SK-N-SH (cell line): Measurements from ENCODE around the gene DNAH3. TPM values are rescaled to one million over a fixed set of nuclear protein-coding genes. Genes with fewer than 3 reads are reported as not detected.

ENCODE experiments used
- CTCF ChIA-PET: fragments of 300-600, 350-600 bp; formaldehyde crosslinking; extraction: SDS; loops from one replicate; lab custom pipeline; 2021; lab: Yijun Ruan, JAX
- POLR2A ChIA-PET: fragments of 350-600 bp; sonication (Branson Sonifier 250); formaldehyde crosslinking; extraction: SDS; loops from one replicate; lab custom pipeline; 2020; ENCODE audit warnings: antibody characterized with exemption, inconsistent platforms; lab: Yijun Ruan, JAX
- DNase-seq: peaks from one replicate; pipeline ENCODE4 v3.0.0; 2012
- H2AFZ ChIP-seq: fragments of 200-600 bp; sonication (generic); 2 replicates; pipeline ENCODE4 v1.8.1; 2016; ENCODE audit warnings: antibody characterized with exemption, mild to moderate bottlenecking, low read depth
- H3F3A ChIP-seq: fragments of 200-600 bp; sonication (generic); replicated peaks from 2 replicates; pipeline ENCODE3; 2016; ENCODE audit warnings: antibody characterized with exemption, mild to moderate bottlenecking; ENCODE audit not compliant: insufficient read depth
- H3K27ac ChIP-seq, 2 experiments: fragments of 200-500 bp in 1 of 2; fragments of 200-600 bp in 1 of 2; sonication (Bioruptor generic) in 1 of 2; sonication (generic), shearing (Covaris generic) in 1 of 2; 2 replicates each; pipeline versions ENCODE4 v1.5.1 to v1.6.1; 2014 to 2016; ENCODE audit warnings: low read depth in 2 of 2, inconsistent platforms in 1 of 2, low read length in 1 of 2, mild to moderate bottlenecking in 1 of 2, mixed read lengths in 1 of 2
- H3K27me3 ChIP-seq: fragments of 200-600 bp; sonication (generic), shearing (Covaris generic); 2 replicates; pipeline ENCODE4 v1.6.1; 2016; ENCODE audit warnings: mixed run types; ENCODE audit not compliant: insufficient read depth
- H3K36me3 ChIP-seq, 2 experiments: fragments of 200-500 bp in 1 of 2; fragments of 200-600 bp in 1 of 2; sonication (Bioruptor generic) in 1 of 2; sonication (generic) in 1 of 2; replicated peaks in 1 of 2; 2 replicates each; pipeline versions ENCODE3 to v1.5.1; 2014 to 2016; ENCODE audit warnings: low read length in 1 of 2, mild to moderate bottlenecking in 1 of 2; ENCODE audit not compliant: insufficient read depth in 2 of 2, control insufficient read depth in 1 of 2
- H3K4me1 ChIP-seq, 2 experiments: fragments of 200-500 bp in 1 of 2; fragments of 200-600 bp in 1 of 2; sonication (Bioruptor generic) in 1 of 2; sonication (generic), shearing (Covaris generic) in 1 of 2; 2 replicates each; pipeline versions ENCODE4 v1.5.1 to v1.6.1; 2014 to 2016; ENCODE audit warnings: low read depth in 1 of 2, low read length in 1 of 2, mixed run types in 1 of 2; ENCODE audit not compliant: insufficient read depth in 2 of 2, control insufficient read depth in 1 of 2
- H3K4me2 ChIP-seq: fragments of 200-600 bp; sonication (generic), shearing (Covaris generic); 2 replicates; pipeline ENCODE4 v1.6.1; 2017; ENCODE audit warnings: mixed run types
- H3K4me3 ChIP-seq, 2 experiments: fragments of 200-500 bp in 1 of 2; fragments of 200-600 bp in 1 of 2; sonication (Bioruptor generic) in 1 of 2; sonication (generic), shearing (Covaris generic) in 1 of 2; 2 replicates each; pipeline versions ENCODE4 v1.5.1 to v1.8.1; 2014 to 2016; ENCODE audit warnings: low read depth in 2 of 2, inconsistent platforms in 1 of 2, low read length in 1 of 2, mild to moderate bottlenecking in 1 of 2, mixed read lengths in 1 of 2, moderate library complexity in 1 of 2
- H3K79me2 ChIP-seq: fragments of 200-600 bp; sonication (generic); 2 replicates; pipeline ENCODE4 v1.8.1; 2017; ENCODE audit warnings: mild to moderate bottlenecking; ENCODE audit not compliant: insufficient read depth
- H3K9ac ChIP-seq: fragments of 200-600 bp; sonication (generic); 2 replicates; pipeline ENCODE4 v1.6.1; 2017; ENCODE audit warnings: mixed run types
- H3K9me2 ChIP-seq: fragments of 200-600 bp; sonication (generic); 2 replicates; pipeline ENCODE4 v1.6.1; 2017; ENCODE audit warnings: mixed run types
- H3K9me3 ChIP-seq: fragments of 200-600 bp; sonication (generic); 2 replicates; pipeline ENCODE4 v1.6.1; 2017; ENCODE audit warnings: mixed run types, mild to moderate bottlenecking, moderate library complexity
- H4K20me1 ChIP-seq: fragments of 200-600 bp; sonication (generic); 2 replicates; pipeline ENCODE4 v1.6.1; 2017; ENCODE audit warnings: mild to moderate bottlenecking, mixed run types; ENCODE audit not compliant: insufficient read depth
- ELF1 ChIP-seq: IDR thresholded peaks from 2 replicates; pipeline ENCODE4 v1.4.0; 2012
- FOXJ3 ChIP-seq: sonication (generic); formaldehyde crosslinking; IDR thresholded peaks from 2 replicates; pipeline ENCODE4 v1.5.1; 2020; ENCODE audit warnings: mild to moderate bottlenecking, missing genetic modification reagents
- FOXM1 ChIP-seq: IDR thresholded peaks from 2 replicates; pipeline ENCODE4 v1.4.0; 2012; ENCODE audit warnings: low read depth, mild to moderate bottlenecking
- GATA2 ChIP-seq: sonication (generic); formaldehyde crosslinking; IDR thresholded peaks from 2 replicates; pipeline ENCODE4 v1.5.0; 2020; ENCODE audit warnings: mild to moderate bottlenecking, missing genetic modification reagents
- IRF3 ChIP-seq: fragments of 150-350 bp; IDR thresholded peaks from 2 replicates; pipeline ENCODE4 v1.6.1; 2016; ENCODE audit warnings: mild to moderate bottlenecking, low read depth, low read length
- JUND ChIP-seq: IDR thresholded peaks from 2 replicates; pipeline ENCODE4 v1.4.0; 2012
- MEF2A ChIP-seq: IDR thresholded peaks from 2 replicates; pipeline ENCODE4 v1.4.0; 2012; ENCODE audit warnings: low read depth, borderline replicate concordance
- NFIC ChIP-seq: IDR thresholded peaks from 2 replicates; pipeline ENCODE4 v1.4.0; 2012; ENCODE audit warnings: borderline replicate concordance
- RCOR1 ChIP-seq: fragments of 150-350 bp; IDR thresholded peaks from 2 replicates; pipeline ENCODE4 v1.6.1; 2017; ENCODE audit warnings: antibody characterized with exemption, low read length
- RFX5 ChIP-seq: IDR thresholded peaks from 2 replicates; pipeline ENCODE4 v1.6.1; 2012; ENCODE audit warnings: mild to moderate bottlenecking, improper control_type of control experiment, low read length
- SIN3A ChIP-seq: IDR thresholded peaks from 2 replicates; pipeline ENCODE4 v1.6.1; 2012; ENCODE audit warnings: low read depth, mild to moderate bottlenecking, low read length, moderate library complexity, borderline replicate concordance
- TEAD4 ChIP-seq: IDR thresholded peaks from 2 replicates; pipeline ENCODE4 v1.4.0; 2012; ENCODE audit warnings: mild to moderate bottlenecking, borderline replicate concordance; ENCODE audit not compliant: insufficient read depth
- USF1 ChIP-seq: IDR thresholded peaks from 2 replicates; pipeline ENCODE4 v1.4.0; 2012; ENCODE audit warnings: low read depth, borderline replicate concordance
- YY1 ChIP-seq: IDR thresholded peaks from 2 replicates; pipeline ENCODE4 v1.4.0; 2012; ENCODE audit warnings: low read depth, mild to moderate bottlenecking
- ZBTB33 ChIP-seq: IDR thresholded peaks from 2 replicates; pipeline ENCODE4 v1.4.0; 2012; ENCODE audit warnings: low read depth, borderline replicate concordance
- WGBS: methylation state at CpG from one replicate; pipeline ENCODE4 v1.1.6; 2017; ENCODE audit warnings: low lambda C conversion rate; 5-methylcytosine and 5-hydroxymethylcytosine counted together
- polyA plus RNA-seq, 3 experiments: library from polyadenylated mRNA; depleted of rRNA; stranded (reverse); fragments of >200 nt; gene quantifications; 2 replicates each; pipeline ENCODE4 v1.2.3, GENCODE V29; 2012
- TF ChIP-seq, protein P1 (sequence below): IDR thresholded peaks from 2 replicates; pipeline ENCODE4 v1.4.0; 2012; ENCODE audit warnings: low read depth
- TF ChIP-seq, protein P2 (sequence below): IDR thresholded peaks from 2 replicates; pipeline ENCODE4; 2012
- TF ChIP-seq, protein P3 (sequence below): fragments of 200-600 bp; sonication (generic); IDR thresholded peaks from 2 replicates; pipeline ENCODE4 v1.6.1; 2017; ENCODE audit warnings: antibody characterized with exemption, mild to moderate bottlenecking, moderate library complexity

Gene DNAH3
- polyA plus RNA-seq, 1 of the 3 experiments (the other 2 are of a cell fraction): not detected

DNA sequence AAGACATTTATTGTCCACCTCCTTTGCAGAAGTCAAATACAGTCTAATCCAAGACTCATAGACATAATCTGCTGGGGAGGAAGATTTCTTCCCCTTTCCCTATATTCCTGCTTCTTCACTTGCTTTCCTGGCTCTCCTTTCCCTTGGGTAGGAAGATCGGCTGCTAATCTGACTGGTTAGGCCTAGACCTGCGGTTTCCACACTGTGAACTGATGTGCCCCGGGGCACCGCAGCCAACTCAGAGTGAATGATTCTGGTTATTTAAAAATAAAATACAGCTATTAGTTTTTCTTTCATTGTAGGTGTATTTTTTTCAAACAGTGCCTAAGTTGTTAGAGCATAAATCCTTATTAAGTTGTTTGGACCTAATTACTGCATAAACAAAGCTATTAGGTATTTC lies 78.9 kb downstream of the DNAH3 start:
- Histone ChIP-seq H3K4me3 (no peak overlapping the region), H3K9me3 (no peaks in the 10 kb centered on the region), H3K9me2 (no peaks in the 10 kb centered on the region), H3K4me1 (no peaks in the 10 kb centered on the region), H2AFZ (no peak overlapping the region), H3K4me2 (no peak overlapping the region), H3K27ac (no peak overlapping the region), H3K9ac (no peak overlapping the region), H3K36me3 (no peaks in the 10 kb centered on the region), H3F3A (no peaks in the 10 kb centered on the region), H3K79me2 (no peaks in the 10 kb centered on the region), H4K20me1 (no peaks in the 10 kb centered on the region), H3K27me3 (no peaks in the 10 kb centered on the region; the same call in 1 of the 2 replicates)
- ChIA-PET CTCF (interaction anchor here (1.6 kb wide), 1 partner anchor 222 kb away, joined by 6 read pairs; no protein-coding TSS in a partner anchor), POLR2A (no interaction called here)
- DNase-seq: no peak
- no peak for TF ChIP-seq YY1
- no peak for TF ChIP-seq USF1
- no peak for TF ChIP-seq RFX5
- TF ChIP-seq, protein P1, sequence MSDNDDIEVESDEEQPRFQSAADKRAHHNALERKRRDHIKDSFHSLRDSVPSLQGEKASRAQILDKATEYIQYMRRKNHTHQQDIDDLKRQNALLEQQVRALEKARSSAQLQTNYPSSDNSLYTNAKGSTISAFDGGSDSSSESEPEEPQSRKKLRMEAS: no peak
- TF ChIP-seq JUND: no peak
- no peak for TF ChIP-seq NFIC
- TF ChIP-seq GATA2 (CRISPR knock-in tag): no peak
- TF ChIP-seq FOXM1: no peak
- no peak for TF ChIP-seq FOXJ3 (CRISPR knock-in tag)
- TF ChIP-seq ELF1: no peak
- no peak for TF ChIP-seq ZBTB33
- TF ChIP-seq SIN3A: no peak
- no peak for TF ChIP-seq RCOR1
- TF ChIP-seq, protein P2, sequence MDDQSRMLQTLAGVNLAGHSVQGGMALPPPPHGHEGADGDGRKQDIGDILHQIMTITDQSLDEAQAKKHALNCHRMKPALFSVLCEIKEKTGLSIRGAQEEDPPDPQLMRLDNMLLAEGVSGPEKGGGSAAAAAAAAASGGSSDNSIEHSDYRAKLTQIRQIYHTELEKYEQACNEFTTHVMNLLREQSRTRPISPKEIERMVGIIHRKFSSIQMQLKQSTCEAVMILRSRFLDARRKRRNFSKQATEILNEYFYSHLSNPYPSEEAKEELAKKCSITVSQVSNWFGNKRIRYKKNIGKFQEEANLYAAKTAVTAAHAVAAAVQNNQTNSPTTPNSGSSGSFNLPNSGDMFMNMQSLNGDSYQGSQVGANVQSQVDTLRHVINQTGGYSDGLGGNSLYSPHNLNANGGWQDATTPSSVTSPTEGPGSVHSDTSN: no peak
- TF ChIP-seq IRF3: no peak
- TF ChIP-seq, protein P3, sequence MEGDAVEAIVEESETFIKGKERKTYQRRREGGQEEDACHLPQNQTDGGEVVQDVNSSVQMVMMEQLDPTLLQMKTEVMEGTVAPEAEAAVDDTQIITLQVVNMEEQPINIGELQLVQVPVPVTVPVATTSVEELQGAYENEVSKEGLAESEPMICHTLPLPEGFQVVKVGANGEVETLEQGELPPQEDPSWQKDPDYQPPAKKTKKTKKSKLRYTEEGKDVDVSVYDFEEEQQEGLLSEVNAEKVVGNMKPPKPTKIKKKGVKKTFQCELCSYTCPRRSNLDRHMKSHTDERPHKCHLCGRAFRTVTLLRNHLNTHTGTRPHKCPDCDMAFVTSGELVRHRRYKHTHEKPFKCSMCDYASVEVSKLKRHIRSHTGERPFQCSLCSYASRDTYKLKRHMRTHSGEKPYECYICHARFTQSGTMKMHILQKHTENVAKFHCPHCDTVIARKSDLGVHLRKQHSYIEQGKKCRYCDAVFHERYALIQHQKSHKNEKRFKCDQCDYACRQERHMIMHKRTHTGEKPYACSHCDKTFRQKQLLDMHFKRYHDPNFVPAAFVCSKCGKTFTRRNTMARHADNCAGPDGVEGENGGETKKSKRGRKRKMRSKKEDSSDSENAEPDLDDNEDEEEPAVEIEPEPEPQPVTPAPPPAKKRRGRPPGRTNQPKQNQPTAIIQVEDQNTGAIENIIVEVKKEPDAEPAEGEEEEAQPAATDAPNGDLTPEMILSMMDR: no peak
- no peak for TF ChIP-seq TEAD4
- no peak for TF ChIP-seq MEF2A
- WGBS: 79% methylated on average over 4 of the region's 4 CpGs
